SK-N-SH (cell line): Measurements from ENCODE around the gene ZNF429. TPM values are rescaled to one million over a fixed set of nuclear protein-coding genes. Genes with fewer than 3 reads are reported as not detected.
"Not testable (repeated sequence)": the region's sequence is repeated elsewhere in the genome, so short reads cannot be mapped to it uniquely, and the experiment has no call there.

Experiments used
- CTCF ChIA-PET: fragments of 300-600, 350-600 bp; formaldehyde crosslinking; extraction: SDS; loops from one replicate; lab custom pipeline; 2021; lab: Yijun Ruan, JAX
- POLR2A ChIA-PET: fragments of 350-600 bp; sonication (Branson Sonifier 250); formaldehyde crosslinking; extraction: SDS; loops from one replicate; lab custom pipeline; 2020; ENCODE audit warnings: antibody characterized with exemption, inconsistent platforms; lab: Yijun Ruan, JAX
- DNase-seq: peaks from one replicate; pipeline ENCODE4 v3.0.0; 2012
- H2AFZ ChIP-seq: fragments of 200-600 bp; sonication (generic); 2 replicates; pipeline ENCODE4 v1.8.1; 2016; ENCODE audit warnings: antibody characterized with exemption, mild to moderate bottlenecking, low read depth
- H3F3A ChIP-seq: fragments of 200-600 bp; sonication (generic); replicated peaks from 2 replicates; pipeline ENCODE3; 2016; ENCODE audit warnings: antibody characterized with exemption, mild to moderate bottlenecking; ENCODE audit not compliant: insufficient read depth
- H3K27ac ChIP-seq, 2 experiments: fragments of 200-500 bp in 1 of 2; fragments of 200-600 bp in 1 of 2; sonication (Bioruptor generic) in 1 of 2; sonication (generic), shearing (Covaris generic) in 1 of 2; 2 replicates each; pipeline versions ENCODE4 v1.5.1 to v1.6.1; 2014 to 2016; ENCODE audit warnings: low read depth in 2 of 2, inconsistent platforms in 1 of 2, low read length in 1 of 2, mild to moderate bottlenecking in 1 of 2, mixed read lengths in 1 of 2
- H3K27me3 ChIP-seq: fragments of 200-600 bp; sonication (generic), shearing (Covaris generic); 2 replicates; pipeline ENCODE4 v1.6.1; 2016; ENCODE audit warnings: mixed run types; ENCODE audit not compliant: insufficient read depth
- H3K36me3 ChIP-seq, 2 experiments: fragments of 200-500 bp in 1 of 2; fragments of 200-600 bp in 1 of 2; sonication (Bioruptor generic) in 1 of 2; sonication (generic) in 1 of 2; replicated peaks in 1 of 2; 2 replicates each; pipeline versions ENCODE3 to v1.5.1; 2014 to 2016; ENCODE audit warnings: low read length in 1 of 2, mild to moderate bottlenecking in 1 of 2; ENCODE audit not compliant: insufficient read depth in 2 of 2, control insufficient read depth in 1 of 2
- H3K4me1 ChIP-seq, 2 experiments: fragments of 200-500 bp in 1 of 2; fragments of 200-600 bp in 1 of 2; sonication (Bioruptor generic) in 1 of 2; sonication (generic), shearing (Covaris generic) in 1 of 2; 2 replicates each; pipeline versions ENCODE4 v1.5.1 to v1.6.1; 2014 to 2016; ENCODE audit warnings: low read depth in 1 of 2, low read length in 1 of 2, mixed run types in 1 of 2; ENCODE audit not compliant: insufficient read depth in 2 of 2, control insufficient read depth in 1 of 2
- H3K4me2 ChIP-seq: fragments of 200-600 bp; sonication (generic), shearing (Covaris generic); 2 replicates; pipeline ENCODE4 v1.6.1; 2017; ENCODE audit warnings: mixed run types
- H3K4me3 ChIP-seq, 2 experiments: fragments of 200-500 bp in 1 of 2; fragments of 200-600 bp in 1 of 2; sonication (Bioruptor generic) in 1 of 2; sonication (generic), shearing (Covaris generic) in 1 of 2; 2 replicates each; pipeline versions ENCODE4 v1.5.1 to v1.8.1; 2014 to 2016; ENCODE audit warnings: low read depth in 2 of 2, inconsistent platforms in 1 of 2, low read length in 1 of 2, mild to moderate bottlenecking in 1 of 2, mixed read lengths in 1 of 2, moderate library complexity in 1 of 2
- H3K79me2 ChIP-seq: fragments of 200-600 bp; sonication (generic); 2 replicates; pipeline ENCODE4 v1.8.1; 2017; ENCODE audit warnings: mild to moderate bottlenecking; ENCODE audit not compliant: insufficient read depth
- H3K9ac ChIP-seq: fragments of 200-600 bp; sonication (generic); 2 replicates; pipeline ENCODE4 v1.6.1; 2017; ENCODE audit warnings: mixed run types
- H3K9me2 ChIP-seq: fragments of 200-600 bp; sonication (generic); 2 replicates; pipeline ENCODE4 v1.6.1; 2017; ENCODE audit warnings: mixed run types
- H3K9me3 ChIP-seq: fragments of 200-600 bp; sonication (generic); 2 replicates; pipeline ENCODE4 v1.6.1; 2017; ENCODE audit warnings: mixed run types, mild to moderate bottlenecking, moderate library complexity
- H4K20me1 ChIP-seq: fragments of 200-600 bp; sonication (generic); 2 replicates; pipeline ENCODE4 v1.6.1; 2017; ENCODE audit warnings: mild to moderate bottlenecking, mixed run types; ENCODE audit not compliant: insufficient read depth
- CHD2 ChIP-seq: fragments of 150-350 bp; IDR thresholded peaks from 2 replicates; pipeline ENCODE4 v1.6.1; 2018; ENCODE audit warnings: low read length; ENCODE audit not compliant: partially characterized antibody
- EP300 ChIP-seq, 2 experiments: IDR thresholded peaks; 2 replicates each; pipeline versions ENCODE4 v1.4.0 to v1.6.1; 2012; ENCODE audit warnings: borderline replicate concordance in 1 of 2, low read depth in 1 of 2, low read length in 1 of 2
- FOSL2 ChIP-seq: IDR thresholded peaks from 2 replicates; pipeline ENCODE4 v1.4.0; 2012; ENCODE audit warnings: low read depth, mild to moderate bottlenecking, moderate library complexity, borderline replicate concordance
- MEF2A ChIP-seq: IDR thresholded peaks from 2 replicates; pipeline ENCODE4 v1.4.0; 2012; ENCODE audit warnings: low read depth, borderline replicate concordance
- NFIC ChIP-seq: IDR thresholded peaks from 2 replicates; pipeline ENCODE4 v1.4.0; 2012; ENCODE audit warnings: borderline replicate concordance
- RCOR1 ChIP-seq: fragments of 150-350 bp; IDR thresholded peaks from 2 replicates; pipeline ENCODE4 v1.6.1; 2017; ENCODE audit warnings: antibody characterized with exemption, low read length
- TEAD4 ChIP-seq: IDR thresholded peaks from 2 replicates; pipeline ENCODE4 v1.4.0; 2012; ENCODE audit warnings: mild to moderate bottlenecking, borderline replicate concordance; ENCODE audit not compliant: insufficient read depth
- WGBS: methylation state at CpG from one replicate; pipeline ENCODE4 v1.1.6; 2017; ENCODE audit warnings: low lambda C conversion rate; 5-methylcytosine and 5-hydroxymethylcytosine counted together
- polyA plus RNA-seq, 3 experiments: library from polyadenylated mRNA; depleted of rRNA; stranded (reverse); fragments of >200 nt; gene quantifications; 2 replicates each; pipeline ENCODE4 v1.2.3, GENCODE V29; 2012
- TF ChIP-seq, protein P1 (sequence below): IDR thresholded peaks from 2 replicates; pipeline ENCODE4 v1.4.0; 2012; ENCODE audit warnings: low read depth, borderline replicate concordance
- TF ChIP-seq, protein P2 (sequence below): IDR thresholded peaks from 2 replicates; pipeline ENCODE4 v1.4.0; 2012; ENCODE audit warnings: low read depth, borderline replicate concordance
- TF ChIP-seq, protein P3 (sequence below): fragments of 150-350 bp; IDR thresholded peaks from 2 replicates; pipeline ENCODE4 v1.6.1; 2017; ENCODE audit warnings: antibody characterized with exemption, low read length, low read depth, borderline replicate concordance

The ZNF429 gene
- polyA plus RNA-seq, 1 of the 3 experiments (the other 2 are of a cell fraction), result 5.6 TPM

- no peak overlapping the region for H3K27ac ChIP-seq
- no peak overlapping the region for H3K4me3 ChIP-seq
- no peak for DNase-seq
- H3K9me2 ChIP-seq, result no peaks in the 10 kb centered on the region
- H3K9ac ChIP-seq, result no peak overlapping the region
- ChIA-PET CTCF (no interaction called here), POLR2A (no interaction called here)
- WGBS, result 77% methylated on average over 3 of the region's 3 CpGs
- H3K9me3 ChIP-seq, result 0 out of 2 replicates have a peak, but pooled peaks cover 20% of the 10 kb centered on the region
- no peak overlapping the region for H3K4me2 ChIP-seq
- H3K79me2 ChIP-seq, result no peaks in the 10 kb centered on the region
- H3F3A ChIP-seq, result no peaks in the 10 kb centered on the region
- no peaks in the 10 kb centered on the region for H4K20me1 ChIP-seq
- peaks cover 13 to 50% of the 10 kb centered on the region in 2 experiments for H3K36me3 ChIP-seq
- no peaks in the 10 kb centered on the region for H3K4me1 ChIP-seq
- H2AFZ ChIP-seq, result no peak overlapping the region
- no peaks in the 10 kb centered on the region for H3K27me3 ChIP-seq
- no peak for TF ChIP-seq EP300 (IDR thresholded peaks at IDR 0.05; ENCODE audit: borderline replicate concordance in 1 of 2, low read depth in 1 of 2, low read length in 1 of 2)
- TF ChIP-seq, all 33 proteins: peak for 0
Observed at GRCh38 chr19:21532904-21533303, 27.5 kb downstream of the ZNF429 start.

DNA sequence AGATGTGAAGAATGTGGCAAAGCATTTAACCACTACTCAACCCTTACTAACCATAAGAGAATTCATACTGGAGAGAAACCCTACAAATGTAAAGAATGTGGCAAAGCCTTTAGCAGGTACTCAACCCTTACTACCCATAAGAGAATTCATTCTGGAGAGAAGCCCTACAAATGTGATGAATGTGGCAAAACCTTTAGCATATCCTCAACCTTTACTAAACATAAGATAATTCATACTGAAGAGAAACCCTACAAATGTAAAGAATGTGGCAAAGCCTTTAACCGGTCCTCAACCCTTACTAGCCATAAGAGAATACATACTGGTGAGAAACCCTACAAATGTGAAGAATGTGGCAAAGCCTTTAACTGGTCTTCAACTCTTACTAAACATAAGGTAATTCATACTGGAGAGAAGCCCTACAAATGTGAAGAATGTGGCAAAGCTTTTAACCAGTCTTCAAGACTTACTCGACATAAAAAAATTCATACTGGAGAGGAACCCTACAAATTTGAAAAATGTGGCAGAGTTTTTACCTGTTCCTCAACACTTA is 31.4 kb downstream of the ZNF429 start:
- H3K27me3 ChIP-seq, CTCF ChIA-PET, H3K4me1 ChIP-seq, H3F3A ChIP-seq, DNase-seq, H3K79me2 ChIP-seq, H3K4me3 ChIP-seq, POLR2A ChIA-PET, H3K9ac ChIP-seq, H3K4me2 ChIP-seq, H3K27ac ChIP-seq, H3K9me2 ChIP-seq, H4K20me1 ChIP-seq, H2AFZ ChIP-seq: not testable (repeated sequence)
- peaks cover 20% of the 10 kb centered on the region; the same call in 1 of the 2 replicates for H3K9me3 ChIP-seq
- WGBS, result 69% methylated on average over 2 of the region's 2 CpGs
- peaks cover 13 to 41% of the 10 kb centered on the region in 2 experiments for H3K36me3 ChIP-seq

GRCh38 chr19:21559444-21559843 is 54.0 kb downstream of the ZNF429 start:
- POLR2A ChIA-PET, result no interaction called here
- 0% methylated on average over 1 of the region's 2 CpGs for WGBS

More at GRCh38 chr19:21559444-21559843, 54.0 kb downstream of the ZNF429 start:
- H3K9me2 ChIP-seq, result no peaks in the 10 kb centered on the region
- no peaks in the 10 kb centered on the region for H4K20me1 ChIP-seq
- H3K4me2 ChIP-seq, result no peak overlapping the region
- H3K27me3 ChIP-seq, result no peaks in the 10 kb centered on the region
- TF ChIP-seq RCOR1, result no peak
- TF ChIP-seq, protein P1, sequence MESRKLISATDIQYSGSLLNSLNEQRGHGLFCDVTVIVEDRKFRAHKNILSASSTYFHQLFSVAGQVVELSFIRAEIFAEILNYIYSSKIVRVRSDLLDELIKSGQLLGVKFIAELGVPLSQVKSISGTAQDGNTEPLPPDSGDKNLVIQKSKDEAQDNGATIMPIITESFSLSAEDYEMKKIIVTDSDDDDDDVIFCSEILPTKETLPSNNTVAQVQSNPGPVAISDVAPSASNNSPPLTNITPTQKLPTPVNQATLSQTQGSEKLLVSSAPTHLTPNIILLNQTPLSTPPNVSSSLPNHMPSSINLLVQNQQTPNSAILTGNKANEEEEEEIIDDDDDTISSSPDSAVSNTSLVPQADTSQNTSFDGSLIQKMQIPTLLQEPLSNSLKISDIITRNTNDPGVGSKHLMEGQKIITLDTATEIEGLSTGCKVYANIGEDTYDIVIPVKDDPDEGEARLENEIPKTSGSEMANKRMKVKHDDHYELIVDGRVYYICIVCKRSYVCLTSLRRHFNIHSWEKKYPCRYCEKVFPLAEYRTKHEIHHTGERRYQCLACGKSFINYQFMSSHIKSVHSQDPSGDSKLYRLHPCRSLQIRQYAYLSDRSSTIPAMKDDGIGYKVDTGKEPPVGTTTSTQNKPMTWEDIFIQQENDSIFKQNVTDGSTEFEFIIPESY, result no peak
- no peak for TF ChIP-seq NFIC
- no peak for TF ChIP-seq FOSL2
- TF ChIP-seq TEAD4, result no peak
- TF ChIP-seq CHD2, result no peak
- TF ChIP-seq, protein P2, sequence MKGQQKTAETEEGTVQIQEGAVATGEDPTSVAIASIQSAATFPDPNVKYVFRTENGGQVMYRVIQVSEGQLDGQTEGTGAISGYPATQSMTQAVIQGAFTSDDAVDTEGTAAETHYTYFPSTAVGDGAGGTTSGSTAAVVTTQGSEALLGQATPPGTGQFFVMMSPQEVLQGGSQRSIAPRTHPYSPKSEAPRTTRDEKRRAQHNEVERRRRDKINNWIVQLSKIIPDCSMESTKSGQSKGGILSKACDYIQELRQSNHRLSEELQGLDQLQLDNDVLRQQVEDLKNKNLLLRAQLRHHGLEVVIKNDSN, result no peak
- TF ChIP-seq, protein P3, sequence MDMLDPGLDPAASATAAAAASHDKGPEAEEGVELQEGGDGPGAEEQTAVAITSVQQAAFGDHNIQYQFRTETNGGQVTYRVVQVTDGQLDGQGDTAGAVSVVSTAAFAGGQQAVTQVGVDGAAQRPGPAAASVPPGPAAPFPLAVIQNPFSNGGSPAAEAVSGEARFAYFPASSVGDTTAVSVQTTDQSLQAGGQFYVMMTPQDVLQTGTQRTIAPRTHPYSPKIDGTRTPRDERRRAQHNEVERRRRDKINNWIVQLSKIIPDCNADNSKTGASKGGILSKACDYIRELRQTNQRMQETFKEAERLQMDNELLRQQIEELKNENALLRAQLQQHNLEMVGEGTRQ, result no peak
- no peak for TF ChIP-seq MEF2A
- H2AFZ ChIP-seq, result no peak overlapping the region
- H3K9me3 ChIP-seq, result no peaks in the 10 kb centered on the region
- DNase-seq, result no peak
- no peak overlapping the region for H3K9ac ChIP-seq
- H3K4me1 ChIP-seq, result no peaks in the 10 kb centered on the region
- no peak overlapping the region for H3K27ac ChIP-seq
- H3K4me3 ChIP-seq, result no peak overlapping the region
- no peaks in the 10 kb centered on the region for H3K79me2 ChIP-seq
- H3F3A ChIP-seq, result no peaks in the 10 kb centered on the region
- H3K36me3 ChIP-seq, result no peaks in the 10 kb centered on the region
- CTCF ChIA-PET, result no interaction called here
